ENCODE results near the gene HMCN1. TPM values are rescaled to one million over a fixed set of nuclear protein-coding genes. Genes with fewer than 3 reads are reported as not detected.

Gene HMCN1
- total RNA-seq, 1 donor from 2014 or later, result 13.3 TPM

- peak in 1 of 2 donors; percentile 3 for DNase-seq (ENCODE audit: low read depth in 2 of 2)
Measured at GRCh38 chr1:186076006-186076405, 341.8 kb downstream of the HMCN1 start.

DNA sequence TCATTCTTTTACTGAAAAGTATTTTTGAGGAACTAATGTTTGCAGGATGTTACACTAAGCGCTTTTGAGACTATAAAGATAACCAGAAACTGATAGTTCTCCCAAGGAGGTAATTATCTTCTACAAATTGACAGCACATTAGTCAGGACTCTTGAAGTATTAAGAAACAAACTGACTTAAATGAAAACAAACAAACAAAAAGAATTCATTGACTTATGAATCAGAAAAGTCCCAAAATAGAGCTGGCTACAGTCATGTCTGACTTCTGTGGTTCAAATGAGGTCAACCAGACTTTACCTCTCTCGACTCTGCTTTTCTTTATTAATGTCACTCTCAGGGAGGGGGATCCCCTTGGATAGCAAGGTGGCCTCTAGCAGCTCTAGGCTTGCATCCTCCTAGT is 344.1 kb downstream of the HMCN1 start:
- DNase-seq (ENCODE audit: low read depth in 2 of 2), result no peak

DNA sequence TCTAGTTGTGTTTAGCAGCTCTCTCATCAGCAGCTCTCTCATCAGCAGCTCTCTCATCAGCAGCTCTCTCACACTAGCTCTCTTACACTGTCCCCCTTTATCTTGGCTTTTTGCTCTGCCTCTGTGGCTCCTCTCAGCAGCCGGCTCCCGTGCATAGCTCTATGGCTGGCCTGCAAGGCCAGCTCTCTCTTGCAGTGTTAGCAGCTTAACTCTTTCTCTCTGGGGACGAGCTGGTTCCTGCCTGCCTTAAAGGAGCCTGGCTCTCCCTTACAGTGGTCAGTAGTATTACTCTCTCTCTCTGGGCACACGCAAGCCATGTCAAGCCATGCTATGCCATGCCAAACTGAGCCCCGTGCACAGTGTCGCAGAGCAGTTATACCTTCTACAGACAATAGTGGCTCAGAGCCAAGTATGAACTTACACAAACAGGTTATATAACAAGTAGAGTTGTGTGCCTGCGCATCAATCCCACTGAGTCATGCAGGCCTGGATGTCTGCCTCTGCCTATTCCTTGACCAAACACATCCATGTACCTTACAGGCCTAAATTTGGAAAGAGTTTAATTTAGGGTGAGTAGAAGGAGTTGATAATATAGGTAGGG is 345.0 kb downstream of the HMCN1 start:
- DNase-seq (ENCODE audit: low read depth in 2 of 2), result peak in 1 of 2 donors; percentile 35

DNA sequence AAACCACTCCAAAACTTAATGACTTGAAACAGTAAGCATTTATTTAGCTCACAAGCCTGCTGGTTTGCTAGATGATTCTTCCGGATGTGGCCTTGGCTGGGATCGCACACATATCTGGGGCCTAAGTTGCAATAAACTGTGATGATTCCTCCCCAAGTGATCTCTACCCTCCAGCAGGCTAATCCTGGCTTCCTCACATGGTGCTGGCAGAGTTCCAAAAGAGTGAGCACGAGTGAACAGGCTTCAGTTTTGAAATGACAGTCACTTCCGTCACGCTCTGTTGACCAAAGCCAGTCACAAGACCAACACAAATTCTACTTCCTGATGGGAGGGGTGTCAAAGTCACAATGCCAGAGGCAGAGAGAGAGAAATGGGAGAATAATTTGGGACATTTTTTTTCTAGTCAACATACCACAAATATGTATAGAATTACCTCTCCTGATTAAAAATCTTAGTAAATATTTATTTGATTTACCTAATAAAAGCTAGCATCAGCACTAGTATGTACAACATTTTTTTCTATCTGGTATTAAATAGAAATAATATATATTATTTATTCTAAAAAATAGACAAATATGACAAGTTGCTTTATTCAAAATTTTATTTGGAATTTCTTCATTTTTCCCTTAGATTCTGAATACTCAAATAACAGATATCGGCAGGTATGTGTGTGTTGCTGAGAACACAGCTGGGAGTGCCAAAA is 348.2 kb downstream of the HMCN1 start:
- DNase-seq (ENCODE audit: low read depth in 2 of 2), result peak; percentile 85 to 99

DNA sequence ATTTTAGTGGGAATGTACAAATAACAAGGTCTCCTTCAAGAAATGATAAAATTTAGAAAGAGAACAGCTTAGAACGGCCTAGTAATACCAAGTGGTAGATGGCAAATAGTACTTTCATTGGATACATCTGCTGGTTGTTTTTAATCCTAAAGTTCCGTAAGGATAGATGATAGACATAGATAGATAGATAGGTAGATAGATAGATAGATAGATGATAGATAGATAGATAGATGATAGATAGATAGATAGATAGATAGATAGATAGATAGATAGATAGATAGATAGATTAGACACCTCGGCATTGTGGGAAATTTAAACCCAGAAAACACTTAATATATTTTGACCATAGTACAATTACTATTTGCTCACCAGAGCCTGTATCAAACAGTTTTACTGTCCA is 352.4 kb downstream of the HMCN1 start:
- no peak for DNase-seq (ENCODE audit: low read depth in 2 of 2)

- DNase-seq (ENCODE audit: low read depth in 2 of 2), result no peak
Measured at GRCh38 chr1:186089940-186090339, 355.7 kb downstream of the HMCN1 start.

GRCh38 chr1:186091222-186091720 is 357.1 kb downstream of the HMCN1 start:
- DNase-seq (ENCODE audit: low read depth in 2 of 2), result no peak

DNA sequence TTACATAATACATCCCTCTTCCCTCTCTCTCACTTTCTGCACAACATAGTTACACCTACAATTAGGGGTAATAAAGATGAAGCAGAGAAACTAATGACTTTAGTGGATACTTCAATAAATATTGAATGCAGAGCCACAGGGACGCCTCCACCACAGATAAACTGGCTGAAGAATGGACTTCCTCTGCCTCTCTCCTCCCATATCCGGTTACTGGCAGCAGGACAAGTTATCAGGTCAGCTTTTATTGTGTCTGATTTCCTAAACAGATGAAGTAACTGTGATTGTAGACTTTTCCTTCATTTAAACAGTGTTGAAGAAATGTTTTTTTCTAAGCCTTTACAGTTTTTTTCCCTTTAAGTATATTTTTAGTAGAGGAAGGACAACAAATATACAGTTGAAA is 359.2 kb downstream of the HMCN1 start:
- peak; percentile 69 to 89 for DNase-seq (ENCODE audit: low read depth in 2 of 2)

GRCh38 chr1:186094172-186094571 is 360.0 kb downstream of the HMCN1 start:
- DNase-seq (ENCODE audit: low read depth in 2 of 2), result peak in 1 of 2 donors; percentile 41

GRCh38 chr1:186099336-186100104 is 365.3 kb downstream of the HMCN1 start:
- DNase-seq (ENCODE audit: low read depth in 2 of 2), result no peak

GRCh38 chr1:186102107-186102506 is 367.9 kb downstream of the HMCN1 start:
- no peak for DNase-seq (ENCODE audit: low read depth in 2 of 2)

DNA sequence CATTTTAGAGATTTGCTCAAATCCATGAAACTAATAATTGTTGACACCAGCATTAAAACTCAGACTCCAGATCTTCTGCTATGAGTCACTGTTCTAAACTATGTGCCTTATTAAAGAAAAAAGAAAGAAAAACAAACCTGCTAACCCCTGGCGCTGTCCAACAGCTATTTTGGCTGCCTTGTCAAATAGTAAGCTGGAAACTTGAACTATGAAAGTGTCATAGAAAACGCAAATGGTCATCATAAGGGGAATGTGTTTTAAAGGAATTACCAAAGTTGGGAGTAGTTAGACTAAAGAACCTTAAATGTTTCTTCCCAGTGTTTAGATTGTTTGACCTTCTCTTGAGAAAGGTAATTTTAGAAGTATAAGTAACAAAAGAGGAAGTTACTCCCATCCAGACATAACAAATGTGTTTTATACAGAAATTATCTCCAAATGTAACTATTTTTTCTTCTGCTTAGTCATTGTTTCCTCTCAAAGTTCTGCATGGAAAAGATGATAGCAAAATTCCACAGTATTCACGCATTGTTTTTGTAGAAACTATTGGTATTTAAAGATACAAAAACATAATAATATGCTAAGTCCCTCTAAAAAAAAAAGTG is 368.5 kb downstream of the HMCN1 start:
- peak; percentile 80 to 92 for DNase-seq (ENCODE audit: low read depth in 2 of 2)

- DNase-seq (ENCODE audit: low read depth in 2 of 2), result no peak
Measured at GRCh38 chr1:186104459-186104858, 370.3 kb downstream of the HMCN1 start.

GRCh38 chr1:186112280-186112679 is 378.1 kb downstream of the HMCN1 start:
- DNase-seq (ENCODE audit: low read depth in 2 of 2), result peak in 1 of 2 donors; percentile 23

GRCh38 chr1:186113461-186113860 is 379.3 kb downstream of the HMCN1 start:
- no peak for DNase-seq (ENCODE audit: low read depth in 2 of 2)

- no peak for DNase-seq (ENCODE audit: low read depth in 2 of 2)
Measured at GRCh38 chr1:186118724-186119123, 384.5 kb downstream of the HMCN1 start.

- no peak for DNase-seq (ENCODE audit: low read depth in 2 of 2)
Measured at GRCh38 chr1:186122837-186123236, 388.6 kb downstream of the HMCN1 start.

DNA sequence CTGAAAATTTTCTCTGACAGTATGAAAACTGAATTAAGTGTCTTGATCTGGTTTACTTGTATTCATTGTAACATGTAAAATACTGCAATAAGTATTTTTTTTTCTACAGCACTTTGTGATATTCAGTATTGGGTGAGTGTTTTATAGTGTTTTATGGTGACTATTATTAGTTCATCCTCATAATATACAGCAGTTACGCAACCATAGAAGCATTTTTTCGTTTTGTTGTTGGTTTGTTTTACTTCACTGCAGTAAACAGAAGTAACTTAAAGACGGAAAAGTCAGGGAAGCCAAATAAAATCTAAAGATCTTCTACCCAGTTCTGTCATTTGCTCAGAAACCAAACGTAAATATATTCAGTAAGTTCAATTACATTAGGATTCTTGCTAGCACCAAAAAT is 390.8 kb downstream of the HMCN1 start:
- no peak for DNase-seq (ENCODE audit: low read depth in 2 of 2)

DNA sequence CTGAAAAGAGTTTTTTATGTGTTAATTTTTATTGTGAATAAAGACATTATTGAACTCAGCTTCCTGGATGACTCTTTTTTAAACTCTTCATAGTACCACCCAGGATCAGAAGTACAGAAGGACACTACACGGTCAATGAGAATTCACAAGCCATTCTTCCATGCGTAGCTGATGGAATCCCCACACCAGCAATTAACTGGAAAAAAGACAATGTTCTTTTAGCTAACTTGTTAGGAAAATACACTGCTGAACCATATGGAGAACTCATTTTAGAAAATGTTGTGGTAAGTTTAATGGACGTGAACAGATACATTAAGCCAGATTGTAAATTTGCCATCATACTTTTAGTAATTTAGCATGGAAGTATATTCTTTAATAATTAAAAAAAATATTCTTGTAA is 391.3 kb downstream of the HMCN1 start:
- no peak for DNase-seq (ENCODE audit: low read depth in 2 of 2)

GRCh38 chr1:186129758-186130157 is 395.6 kb downstream of the HMCN1 start:
- no peak for DNase-seq (ENCODE audit: low read depth in 2 of 2)

- no peak for DNase-seq (ENCODE audit: low read depth in 2 of 2)
Measured at GRCh38 chr1:186139115-186139514, 404.9 kb downstream of the HMCN1 start.

- DNase-seq (ENCODE audit: low read depth in 2 of 2), result no peak
Measured at GRCh38 chr1:186139701-186140100, 405.5 kb downstream of the HMCN1 start.
